OCI-LY7 (cell line): ENCODE measurements around the gene VIT.

ENCODE experiments used
- EZH2phosphoT487 ChIP-seq: fragments of 200-600 bp; sonication (generic); IDR thresholded peaks from 2 replicates; pipeline ENCODE4 v1.6.1; 2018; ENCODE audit warnings: low read depth, borderline replicate concordance, mild to moderate bottlenecking, mixed run types, antibody characterized with exemption, low read length, moderate library complexity, mixed read lengths
- TF ChIP-seq, protein P1 (sequence below): fragments of 200-600 bp; sonication (generic); conservative IDR thresholded peaks from 2 replicates; pipeline ENCODE4 v1.5.1; 2014; ENCODE audit warnings: mild to moderate bottlenecking, antibody characterized with exemption, low read length, moderate library complexity, mixed read lengths

GRCh38 chr2:36717603-36718266 lies 21.2 kb downstream of the VIT start:
- TF ChIP-seq, protein P1, sequence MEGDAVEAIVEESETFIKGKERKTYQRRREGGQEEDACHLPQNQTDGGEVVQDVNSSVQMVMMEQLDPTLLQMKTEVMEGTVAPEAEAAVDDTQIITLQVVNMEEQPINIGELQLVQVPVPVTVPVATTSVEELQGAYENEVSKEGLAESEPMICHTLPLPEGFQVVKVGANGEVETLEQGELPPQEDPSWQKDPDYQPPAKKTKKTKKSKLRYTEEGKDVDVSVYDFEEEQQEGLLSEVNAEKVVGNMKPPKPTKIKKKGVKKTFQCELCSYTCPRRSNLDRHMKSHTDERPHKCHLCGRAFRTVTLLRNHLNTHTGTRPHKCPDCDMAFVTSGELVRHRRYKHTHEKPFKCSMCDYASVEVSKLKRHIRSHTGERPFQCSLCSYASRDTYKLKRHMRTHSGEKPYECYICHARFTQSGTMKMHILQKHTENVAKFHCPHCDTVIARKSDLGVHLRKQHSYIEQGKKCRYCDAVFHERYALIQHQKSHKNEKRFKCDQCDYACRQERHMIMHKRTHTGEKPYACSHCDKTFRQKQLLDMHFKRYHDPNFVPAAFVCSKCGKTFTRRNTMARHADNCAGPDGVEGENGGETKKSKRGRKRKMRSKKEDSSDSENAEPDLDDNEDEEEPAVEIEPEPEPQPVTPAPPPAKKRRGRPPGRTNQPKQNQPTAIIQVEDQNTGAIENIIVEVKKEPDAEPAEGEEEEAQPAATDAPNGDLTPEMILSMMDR: no peak
- no peak for TF ChIP-seq EZH2phosphoT487
